Measurements from ENCODE around the gene RBM25.
"Not testable (repeated sequence)": the region's sequence is repeated elsewhere in the genome, so short reads cannot be mapped to it uniquely, and the experiment has no call there.

The RBM25 gene

GRCh38 chr14:73105050-73105449 lies 46.7 kb downstream of the RBM25 start:
- DNase-seq: no peak

DNA sequence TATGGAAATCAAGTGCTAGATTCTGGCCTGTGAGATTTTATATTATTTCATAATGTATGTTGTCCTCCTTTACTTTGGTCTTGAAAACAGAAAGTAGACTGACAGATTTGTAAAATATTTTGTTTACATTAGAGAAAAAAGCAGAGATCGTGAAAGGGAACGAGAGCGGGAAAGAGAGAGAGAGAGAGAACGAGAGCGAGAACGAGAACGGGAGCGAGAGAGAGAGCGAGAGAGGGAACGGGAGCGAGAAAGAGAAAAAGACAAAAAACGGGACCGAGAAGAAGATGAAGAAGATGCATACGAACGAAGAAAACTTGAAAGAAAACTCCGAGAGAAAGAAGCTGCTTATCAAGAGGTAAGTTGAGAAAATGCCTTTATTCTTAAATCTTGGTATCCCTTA lies 47.4 kb downstream of the RBM25 start:
- DNase-seq: no peak

DNA sequence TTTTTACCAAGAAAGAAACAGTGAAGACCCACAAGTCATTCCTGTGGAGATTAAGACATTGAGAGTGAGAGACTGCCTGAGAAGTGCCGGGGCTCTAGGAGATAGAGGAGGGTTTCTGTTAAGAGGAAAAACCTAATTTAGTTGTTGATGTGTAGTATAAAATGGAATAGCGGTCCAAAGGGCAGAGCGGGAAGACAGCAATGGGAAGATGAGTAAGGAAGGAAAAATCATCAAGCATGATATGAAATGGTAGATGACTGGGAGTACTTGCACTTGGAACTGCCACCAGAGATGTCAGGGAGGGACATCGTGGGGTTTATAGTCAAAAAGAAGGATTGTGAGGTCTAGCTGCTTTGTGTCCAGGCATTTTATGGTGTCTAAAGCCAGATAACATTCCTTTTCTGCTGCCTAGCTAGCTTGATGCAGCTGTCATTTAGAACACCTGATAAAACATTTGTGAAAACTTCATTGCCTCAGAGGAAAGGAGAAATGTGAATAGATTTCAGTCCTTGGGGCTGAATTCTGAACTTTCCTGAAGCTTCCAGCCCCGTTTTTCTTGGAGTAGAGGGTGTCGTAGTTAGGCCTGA lies 57.8 kb downstream of the RBM25 start:
- DNase-seq: no peak

DNA sequence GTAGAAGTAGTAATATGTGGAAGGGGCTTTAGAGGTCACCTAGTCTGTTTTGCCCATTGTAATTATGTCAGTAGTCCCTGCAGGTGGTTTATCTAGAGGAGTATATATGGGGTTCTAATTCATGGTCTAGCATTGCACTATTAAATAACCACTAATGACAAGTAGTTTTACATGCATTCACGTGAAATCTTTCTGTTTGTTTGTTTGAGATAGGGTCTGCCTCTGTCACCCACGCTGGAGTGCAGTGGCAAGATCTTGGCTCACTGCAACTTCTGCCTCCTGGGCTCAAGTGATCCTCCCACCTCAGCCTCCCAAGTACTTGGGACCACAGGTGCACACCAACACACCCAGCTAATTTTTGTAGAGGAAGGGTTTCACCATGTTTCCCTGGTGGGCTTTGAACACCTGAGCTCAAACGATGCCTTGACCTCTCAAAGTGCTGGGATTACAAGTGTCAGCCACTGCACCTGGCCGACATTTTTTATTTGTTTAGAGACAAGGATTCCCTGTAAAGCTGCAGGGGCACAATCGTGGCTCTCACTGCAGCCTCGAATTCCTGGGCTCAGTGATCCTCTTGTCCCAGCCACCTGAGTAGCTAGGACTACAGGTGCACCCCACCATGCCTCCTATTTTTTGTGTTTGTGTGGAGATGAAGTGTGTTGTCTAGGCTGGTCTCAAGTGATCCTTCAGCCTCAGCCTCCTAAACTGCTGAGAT lies 66.0 kb downstream of the RBM25 start:
- no peak for DNase-seq

DNA sequence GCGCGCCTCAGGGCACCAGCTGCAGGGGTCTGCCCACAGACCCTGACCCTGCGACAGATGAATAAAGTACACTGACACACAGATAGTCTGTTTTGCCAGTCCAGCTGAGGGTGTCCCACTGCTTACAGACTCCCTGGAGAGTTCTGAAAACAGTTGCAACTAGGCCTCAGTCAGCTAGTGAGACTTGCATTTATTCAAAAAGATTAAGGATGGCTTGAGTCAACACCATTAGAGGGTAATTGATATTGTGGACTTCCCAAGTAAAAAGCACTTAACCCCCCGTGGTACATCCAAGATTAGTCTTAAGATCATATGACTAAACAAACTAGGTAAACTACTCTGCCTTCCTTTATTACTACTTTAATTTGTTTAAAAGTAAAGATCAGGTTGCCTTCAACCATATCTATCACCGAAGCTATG lies 66.8 kb downstream of the RBM25 start:
- peak; percentile 5 for DNase-seq

GRCh38 chr14:73125746-73126145 lies 67.4 kb downstream of the RBM25 start:
- no peak for DNase-seq

DNA sequence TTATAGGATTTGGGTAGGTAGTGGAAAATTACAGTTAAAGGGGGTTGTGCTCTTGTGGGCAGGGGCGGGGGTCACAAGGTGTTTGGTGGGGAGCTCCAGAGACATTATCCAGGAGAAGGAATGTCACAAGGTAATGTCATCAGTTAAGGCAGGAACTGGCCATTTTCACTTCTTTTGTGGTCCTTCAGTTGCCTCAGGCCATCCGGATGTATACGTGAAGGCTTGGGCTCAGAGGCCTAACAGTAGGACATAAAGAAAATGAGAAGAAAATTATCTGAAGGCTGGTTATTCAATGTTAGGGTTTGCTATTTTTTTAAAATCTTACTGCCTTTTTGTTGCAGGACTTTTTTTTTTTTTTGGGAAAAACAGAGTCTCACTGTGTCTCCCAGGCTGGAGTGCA lies 75.5 kb downstream of the RBM25 start:
- no peak for DNase-seq

DNA sequence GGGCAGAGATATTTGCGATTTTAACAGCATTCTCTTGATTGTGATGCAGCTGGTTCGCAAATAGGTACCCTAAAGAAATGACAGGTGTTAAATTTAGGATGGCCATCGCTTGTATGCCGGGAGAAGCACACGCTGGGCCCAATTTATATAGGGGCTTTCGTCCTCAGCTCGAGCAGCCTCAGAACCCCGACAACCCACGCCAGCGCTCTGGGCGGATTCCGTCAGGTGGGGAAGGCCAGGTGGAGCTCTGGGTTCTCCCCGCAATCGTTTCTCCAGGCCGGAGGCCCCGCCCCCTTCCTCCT lies 77.7 kb downstream of the RBM25 start:
- DNase-seq: no peak

- DNase-seq: peak; percentile 91
Measured at GRCh38 chr14:73136387-73137225, 78.3 kb downstream of the RBM25 start, which contains the start of gene PSEN1. Gene PSEN1 (plus strand): TSS chr14:73136507. CDS start chr14:73148020, 11,513 bp downstream.

- no peak for DNase-seq
Measured at GRCh38 chr14:73140811-73141323, 82.5 kb downstream of the RBM25 start.

DNA sequence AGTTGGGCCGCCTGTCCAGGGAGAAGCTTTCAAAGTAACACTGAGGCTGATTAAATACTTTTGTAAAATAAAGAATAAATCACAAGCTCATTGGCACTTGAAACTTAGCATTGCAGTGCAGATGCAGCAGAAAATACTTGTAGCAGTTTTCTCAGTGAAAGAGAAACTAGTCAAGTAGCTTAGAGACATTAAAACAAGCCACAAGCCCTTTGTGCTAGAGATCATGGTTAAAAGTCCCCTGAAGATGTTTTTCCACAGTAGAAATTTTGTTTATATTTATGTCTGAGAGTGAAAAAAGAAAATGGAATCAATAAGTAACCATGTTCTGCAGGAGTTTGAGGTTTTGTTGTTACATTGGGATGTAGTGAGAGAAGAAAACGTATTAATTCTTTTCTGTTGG lies 83.9 kb downstream of the RBM25 start:
- no peak for DNase-seq

GRCh38 chr14:73143003-73143402 lies 84.7 kb downstream of the RBM25 start:
- no peak for DNase-seq

GRCh38 chr14:73143617-73144016 lies 85.3 kb downstream of the RBM25 start:
- no peak for DNase-seq

- DNase-seq: no peak
Measured at GRCh38 chr14:73145371-73145770, 87.0 kb downstream of the RBM25 start.

GRCh38 chr14:73146111-73146510 lies 87.8 kb downstream of the RBM25 start:
- peak; percentile 21 for DNase-seq

- DNase-seq: no peak
Measured at GRCh38 chr14:73149753-73150152, 91.4 kb downstream of the RBM25 start.

GRCh38 chr14:73153272-73153671 lies 94.9 kb downstream of the RBM25 start:
- DNase-seq: no peak

GRCh38 chr14:73162251-73162650 lies 103.9 kb downstream of the RBM25 start:
- no peak for DNase-seq

DNA sequence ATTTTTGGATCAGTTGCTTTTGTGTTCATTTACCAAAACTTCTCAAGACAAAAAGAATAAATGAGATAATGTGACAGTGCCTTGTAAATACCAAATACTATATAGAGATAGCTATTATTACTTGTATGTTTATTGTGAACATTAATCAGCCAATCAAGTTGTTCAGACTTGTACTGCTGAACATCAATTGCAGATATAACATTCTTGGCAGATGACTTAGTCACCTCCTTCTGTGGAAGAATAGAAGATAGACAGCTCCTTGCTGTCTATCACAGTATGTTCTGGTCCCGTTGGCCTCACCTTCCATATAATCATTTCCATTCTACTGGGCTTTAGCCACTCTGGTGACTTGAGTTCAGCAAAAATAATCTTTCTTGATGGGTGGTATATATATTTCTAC lies 108.1 kb downstream of the RBM25 start:
- DNase-seq: no peak

- DNase-seq: no peak
Measured at GRCh38 chr14:73167727-73168126, 109.4 kb downstream of the RBM25 start.

DNA sequence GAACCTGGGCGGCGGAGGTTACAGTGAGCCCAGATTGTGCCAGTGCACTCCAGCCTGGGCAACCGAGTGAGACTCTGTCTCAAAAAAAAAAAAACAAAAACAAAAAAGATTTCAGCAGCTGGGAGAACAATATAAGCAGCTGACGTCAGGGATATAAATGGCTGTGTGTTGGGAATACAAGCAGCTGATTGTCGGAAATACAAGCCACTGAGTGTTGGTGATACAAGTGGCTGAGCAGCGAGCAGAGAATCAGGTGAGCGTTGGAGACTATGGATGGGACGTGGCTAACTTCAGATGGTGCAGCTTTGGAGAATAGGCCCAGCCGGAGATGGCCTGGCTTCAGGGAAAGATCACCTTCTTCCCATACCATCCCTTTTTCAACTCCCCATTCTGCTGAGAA lies 109.9 kb downstream of the RBM25 start:
- no peak for DNase-seq

DNA sequence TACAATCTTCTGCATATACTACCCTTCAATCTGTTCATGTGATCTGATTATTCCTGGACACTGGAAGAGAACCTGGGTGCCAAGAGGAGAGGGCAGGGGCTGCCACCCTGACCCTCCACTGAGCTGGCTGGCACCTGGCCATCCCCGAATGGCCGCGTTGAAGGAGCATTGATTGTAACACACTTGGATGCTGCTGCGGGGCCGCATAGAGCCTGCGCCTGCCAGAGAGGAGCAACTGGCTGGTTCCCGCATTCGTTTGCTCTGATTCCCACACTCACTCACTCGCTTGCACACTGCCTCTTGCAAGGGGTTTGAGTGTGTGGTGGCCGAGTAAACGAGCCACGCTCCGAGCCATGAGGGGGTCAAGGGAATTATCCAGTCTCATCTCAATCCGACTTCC lies 110.4 kb downstream of the RBM25 start:
- DNase-seq: no peak

DNA sequence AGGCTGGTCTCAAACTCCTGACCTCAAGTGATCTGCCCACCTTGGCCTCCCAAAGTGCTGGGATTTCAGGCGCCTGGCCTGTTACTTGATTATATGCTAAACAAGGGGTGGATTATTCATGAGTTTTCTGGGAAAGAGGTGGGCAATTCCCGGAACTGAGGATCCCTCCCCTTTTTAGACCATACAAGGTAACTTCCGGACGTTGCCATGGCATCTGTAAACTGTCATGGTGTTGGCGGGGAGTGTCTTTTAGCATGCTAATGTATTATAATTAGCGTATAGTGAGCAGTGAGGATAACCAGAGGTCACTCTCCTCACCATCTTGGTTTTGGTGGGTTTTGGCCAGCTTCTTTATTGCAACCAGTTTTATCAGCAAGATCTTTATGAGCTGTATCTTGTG lies 111.5 kb downstream of the RBM25 start:
- not testable (repeated sequence) for DNase-seq

GRCh38 chr14:73170686-73171085 lies 112.4 kb downstream of the RBM25 start:
- no peak for DNase-seq

Data from NCI-H82 (cell line).